Liver (tissue), 9 donors: ENCODE results near the gene SCTR. TPM values are rescaled to one million over a fixed set of nuclear protein-coding genes. Genes with fewer than 3 reads are reported as not detected.
A peak's percentile ranks its signal among the peaks of the same experiment; 100 is the strongest.

Source experiments
- DNase-seq: peaks from one replicate; pipeline ENCODE4 v3.0.0-alpha.2; 2017; ENCODE audit warnings: low spot score
- H3K27ac ChIP-seq, 2 donors: one replicate each; pipeline ENCODE4 v1.7.0; 2013; ENCODE audit warnings: inconsistent platforms in 2 of 2, low read length in 2 of 2, control low read depth in 1 of 2, low read depth in 1 of 2, mild to moderate bottlenecking in 1 of 2
- H3K27me3 ChIP-seq, 4 donors: one replicate each; pipeline versions ENCODE4 v1.6.1 to v1.7.0; 2013; ENCODE audit warnings: low read length in 3 of 4, inconsistent platforms in 1 of 4, mild to moderate bottlenecking in 1 of 4, moderate library complexity in 1 of 4; ENCODE audit not compliant: control insufficient read depth in 4 of 4, insufficient read depth in 4 of 4
- H3K36me3 ChIP-seq, 4 donors: one replicate each; pipeline versions ENCODE4 v1.6.1 to v1.7.0; 2013; ENCODE audit warnings: low read length in 3 of 4, mild to moderate bottlenecking in 3 of 4, low read depth in 1 of 4, moderate library complexity in 1 of 4; ENCODE audit not compliant: control insufficient read depth in 4 of 4, insufficient read depth in 3 of 4
- H3K4me1 ChIP-seq, 4 donors: one replicate each; pipeline versions ENCODE4 v1.6.1 to v1.7.0; 2013; ENCODE audit warnings: low read length in 3 of 4, mild to moderate bottlenecking in 3 of 4, moderate library complexity in 1 of 4; ENCODE audit not compliant: control insufficient read depth in 4 of 4, insufficient read depth in 4 of 4
- H3K4me3 ChIP-seq, 3 donors: one replicate each; pipeline versions ENCODE4 v1.6.1 to v1.7.0; 2013; ENCODE audit warnings: low read length in 3 of 3, control low read depth in 1 of 3, low read depth in 1 of 3, mild to moderate bottlenecking in 1 of 3
- H3K9ac ChIP-seq, 2 donors: one replicate each; pipeline ENCODE4 v1.7.0; 2013; ENCODE audit warnings: low read length in 2 of 2, mild to moderate bottlenecking in 2 of 2, moderate library complexity in 2 of 2, control low read depth in 1 of 2, low read depth in 1 of 2
- H3K9me3 ChIP-seq, 4 donors: one replicate each; pipeline versions ENCODE4 v1.6.1 to v1.7.0; 2013; ENCODE audit warnings: low read length in 3 of 4; ENCODE audit not compliant: control insufficient read depth in 4 of 4
- ATF3 ChIP-seq: IDR thresholded peaks from 2 replicates; pipeline ENCODE4 v1.6.1; 2016; ENCODE audit warnings: antibody characterized with exemption
- CTCF ChIP-seq: fragments of 150-350 bp; IDR thresholded peaks from 2 replicates; pipeline ENCODE4 v1.5.1; 2017; ENCODE audit warnings: improper control_type of control experiment, low read depth, low read length; ENCODE audit not compliant: missing input control
- EGR1 ChIP-seq, 2 donors: IDR thresholded peaks; 2 replicates each; pipeline ENCODE4 v1.6.1; 2016 to 2018; ENCODE audit warnings: antibody characterized with exemption in 2 of 2, low read depth in 2 of 2
- FOXA1 ChIP-seq: IDR thresholded peaks from 2 replicates; pipeline ENCODE4 v1.6.1; 2016; ENCODE audit warnings: antibody characterized with exemption
- FOXA2 ChIP-seq: IDR thresholded peaks from 2 replicates; pipeline ENCODE4 v1.6.1; 2016; ENCODE audit warnings: antibody characterized with exemption
- GABPA ChIP-seq, 2 donors: IDR thresholded peaks in 1 of 2; conservative IDR thresholded peaks in 1 of 2; 2 replicates each; pipeline ENCODE4 v1.6.1; 2016; ENCODE audit warnings: antibody characterized with exemption in 2 of 2, mild to moderate bottlenecking in 1 of 2, moderate library complexity in 1 of 2
- HNF4A ChIP-seq, 2 donors: conservative IDR thresholded peaks; 2 replicates each; pipeline ENCODE4 v1.6.1; 2016; ENCODE audit warnings: antibody characterized with exemption in 2 of 2, mild to moderate bottlenecking in 2 of 2
- HNF4G ChIP-seq: IDR thresholded peaks from 2 replicates; pipeline ENCODE4 v1.6.1; 2016; ENCODE audit warnings: antibody characterized with exemption
- JUND ChIP-seq, 2 donors: IDR thresholded peaks; 2 replicates each; pipeline ENCODE4 v1.6.1; 2016; ENCODE audit warnings: antibody characterized with exemption in 2 of 2
- MAX ChIP-seq: IDR thresholded peaks from 2 replicates; pipeline ENCODE4 v1.6.1; 2016; ENCODE audit warnings: antibody characterized with exemption
- NR2F2 ChIP-seq: IDR thresholded peaks from 2 replicates; pipeline ENCODE4 v1.6.1; 2016; ENCODE audit warnings: antibody characterized with exemption
- RAD21 ChIP-seq, 2 donors: IDR thresholded peaks; 2 replicates each; pipeline ENCODE4 v1.6.1; 2016; ENCODE audit warnings: antibody characterized with exemption in 2 of 2, mild to moderate bottlenecking in 2 of 2
- REST ChIP-seq: IDR thresholded peaks from 2 replicates; pipeline ENCODE4 v1.6.1; 2016; ENCODE audit warnings: antibody characterized with exemption, mild to moderate bottlenecking
- RXRA ChIP-seq, 2 donors: IDR thresholded peaks; 2 replicates each; pipeline ENCODE4 v1.6.1; 2017 to 2018; ENCODE audit warnings: antibody characterized with exemption in 2 of 2, mild to moderate bottlenecking in 1 of 2
- SP1 ChIP-seq: IDR thresholded peaks from 2 replicates; pipeline ENCODE4 v1.6.1; 2018; ENCODE audit warnings: antibody characterized with exemption, mild to moderate bottlenecking
- YY1 ChIP-seq: IDR thresholded peaks from 2 replicates; pipeline ENCODE4 v1.6.1; 2016; ENCODE audit warnings: antibody characterized with exemption, mild to moderate bottlenecking
- WGBS: extraction: QIAGEN DNeasy Blood & Tissue Kit; methylation state at CpG from one replicate; pipeline ENCODE4 v1.1.7; 2013; 5-methylcytosine and 5-hydroxymethylcytosine counted together
- polyA plus RNA-seq, 2 donors: library from polyadenylated mRNA; stranded (reverse) in 1 of 2; unstranded in 1 of 2; fragments of 200-250 nt in 1 of 2; fragments of >200 nt in 1 of 2; fragmentation: Nextera tagmentation in 1 of 2; extraction: Ambion mirVana in 1 of 2; gene quantifications; one replicate each; pipeline versions ENCODE4 v1.2.1 to v1.2.3, GENCODE V29; 2013 to 2015
- total RNA-seq, 2 donors: library from RNA; depleted of rRNA; stranded (reverse); fragments of >200 nt; gene quantifications; one replicate each; pipeline ENCODE4 v1.2.3, GENCODE V29; 2014
- donor health status: healthy.
- donor health status: healthy.
- donor health status: healthy.
- donor health status: healthy.
- donor health status: healthy.

Gene SCTR
- total and polyA plus RNA-seq, 4 donors: 0.17 to 0.47 (median 0.29) TPM

GRCh38 chr2:119428488-119429224, 95.6 kb downstream of the SCTR start:
- Histone ChIP-seq H3K27ac (peak overlapping the region; percentile 1 to 57), H3K36me3 (no peaks in the 10 kb centered on the region), H3K9me3 (no peaks in the 10 kb centered on the region), H3K4me3 (no peak overlapping the region), H3K4me1 (peaks cover 21 to 54% (median 37%) of the 10 kb centered on the region in 4 donors), H3K9ac (no peak overlapping the region), H3K27me3 (no peaks in the 10 kb centered on the region)
- DNase-seq: no peak
- 64% methylated on average over 7 of the region's 7 CpGs for WGBS
- TF ChIP-seq CTCF (no peak), SP1 (peak; percentile 36), HNF4A (conservative IDR thresholded peaks at IDR 0.05) (peak; percentile 59 to 73), JUND (IDR thresholded peaks at IDR 0.05) (no peak), ATF3 (no peak), RAD21 (IDR thresholded peaks at IDR 0.05) (peak in 1 of 2 donors; percentile 4), MAX (no peak), NR2F2 (peak; percentile 84), REST (peak; percentile 82), RXRA (IDR thresholded peaks at IDR 0.05) (peak; percentile 72 to 87), HNF4G (peak; percentile 36)

GRCh38 chr2:119427756-119428155, 96.5 kb downstream of the SCTR start:
- no peak for DNase-seq
- TF ChIP-seq YY1 (no peak), CTCF (no peak), HNF4A (conservative IDR thresholded peaks at IDR 0.05) (no peak), JUND (IDR thresholded peaks at IDR 0.05) (no peak), RXRA (IDR thresholded peaks at IDR 0.05) (no peak), ATF3 (no peak), SP1 (no peak), NR2F2 (no peak), REST (no peak), FOXA1 (no peak), RAD21 (IDR thresholded peaks at IDR 0.05) (no peak), MAX (no peak), EGR1 (IDR thresholded peaks at IDR 0.05; ENCODE audit: low read depth in 2 of 2) (no peak), HNF4G (no peak), GABPA (IDR thresholded peaks at IDR 0.05 in 1 of 2, conservative IDR thresholded peaks at IDR 0.05 in 1 of 2) (no peak), FOXA2 (no peak)

More at GRCh38 chr2:119427756-119428155, 96.5 kb downstream of the SCTR start:
- Histone ChIP-seq H3K4me1 (peaks cover 21 to 45% (median 34%) of the 10 kb centered on the region in 4 donors), H3K27ac (peak overlapping the region; percentile 4 to 68), H3K36me3 (no peaks in the 10 kb centered on the region), H3K4me3 (no peak overlapping the region), H3K9ac (no peak overlapping the region), H3K9me3 (no peaks in the 10 kb centered on the region), H3K27me3 (no peaks in the 10 kb centered on the region)
- WGBS: 91% methylated on average over 3 of the region's 3 CpGs
